Endothelial cell of umbilical vein (primary cell): ENCODE measurements around the gene FAM98A. TPM values are rescaled to one million over a fixed set of nuclear protein-coding genes. Genes with fewer than 3 reads are reported as not detected.

Experiments
- BruUV-seq: library from RNA; stranded (reverse); fragments of 400-500 nt; replicated peaks from 2 replicates; lab custom pipeline; 2021; lab: Mats Ljungman, UMichigan
- CTCF ChIA-PET: fragments of 300-600, 350-600 bp; sonication (Branson Sonifier 250); formaldehyde crosslinking; loops from one replicate; lab custom pipeline; 2021; ENCODE audit warnings: antibody characterized with exemption, inconsistent platforms; lab: Charles Lee
- POLR2A ChIA-PET: fragments of 300-600, 350-600 bp; sonication (Branson Sonifier 250); formaldehyde crosslinking; loops from one replicate; lab custom pipeline; 2021; ENCODE audit warnings: antibody characterized with exemption, inconsistent platforms; lab: Charles Lee
- DNase-seq: peaks from one replicate; pipeline ENCODE4 v3.0.0-alpha.2; 2011; ENCODE audit warnings: low read depth, low spot score
- FAIRE-seq: peaks from 2 replicates; lab custom pipeline; 2011; peaks lifted over from hg19 to GRCh38; lab: Jason Lieb, UNC
- H2AFZ ChIP-seq: 2 replicates; pipeline ENCODE4 v1.6.0; 2012; ENCODE audit warnings: low read depth, low read length, control low read depth, inconsistent platforms
- H3K27ac ChIP-seq: 2 replicates; pipeline ENCODE4 v1.5.1; 2011; ENCODE audit warnings: low read depth, mild to moderate bottlenecking, control low read depth, low read length, moderate library complexity; ENCODE audit not compliant: insufficient read depth
- H3K27me3 ChIP-seq, 2 experiments: 2 replicates each; pipeline versions ENCODE4 v1.6.0 to v1.6.1; 2011; ENCODE audit warnings: low read length in 2 of 2, mixed read lengths in 1 of 2; ENCODE audit not compliant: control insufficient read depth in 2 of 2, insufficient read depth in 2 of 2
- H3K36me3 ChIP-seq, 2 experiments: 2 replicates in 1 of 2; 3 replicates in 1 of 2; pipeline ENCODE4 v1.5.1; 2011; ENCODE audit warnings: low read length in 2 of 2, mild to moderate bottlenecking in 1 of 2, moderate library complexity in 1 of 2; ENCODE audit not compliant: control insufficient read depth in 2 of 2, insufficient read depth in 2 of 2; ENCODE audit errors: extremely low read depth in 1 of 2
- H3K4me1 ChIP-seq: 3 replicates; pipeline ENCODE4 v1.5.1; 2011; ENCODE audit warnings: mild to moderate bottlenecking, low read length; ENCODE audit not compliant: control insufficient read depth, insufficient read depth; ENCODE audit errors: extremely low read depth
- H3K4me2 ChIP-seq: 2 replicates; pipeline ENCODE4 v1.6.1; 2011; ENCODE audit warnings: low read length, control low read depth, mixed read lengths; ENCODE audit not compliant: insufficient read depth
- H3K4me3 ChIP-seq, 3 experiments: fragments of 200-600 bp in 1 of 3; sonication (generic), shearing (Covaris generic) in 1 of 3; replicated peaks in 1 of 3; 2 replicates each; pipeline ENCODE4 v1.5.1; 2011 to 2016; ENCODE audit warnings: control low read depth in 3 of 3, low read length in 3 of 3, mild to moderate bottlenecking in 2 of 3, inconsistent platforms in 1 of 3, low read depth in 1 of 3, moderate library complexity in 1 of 3; ENCODE audit not compliant: insufficient read depth in 1 of 3
- H3K79me2 ChIP-seq: 2 replicates; pipeline ENCODE4 v1.6.0; 2012; ENCODE audit warnings: low read length, inconsistent platforms; ENCODE audit not compliant: control insufficient read depth, insufficient read depth
- H3K9ac ChIP-seq: replicated peaks from 2 replicates; pipeline ENCODE3; 2011; ENCODE audit warnings: low read length, control low read depth; ENCODE audit not compliant: insufficient read depth; ENCODE audit errors: extremely low read depth
- H3K9me1 ChIP-seq: replicated peaks from 3 replicates; pipeline ENCODE4 v1.6.0; 2011; ENCODE audit warnings: mild to moderate bottlenecking, low read length; ENCODE audit not compliant: control insufficient read depth, insufficient read depth; ENCODE audit errors: extremely low read depth
- H3K9me3 ChIP-seq: replicated peaks from 2 replicates; pipeline ENCODE4 v1.5.1; 2012; ENCODE audit warnings: low read length, inconsistent platforms; ENCODE audit not compliant: control insufficient read depth, insufficient read depth
- H4K20me1 ChIP-seq: replicated peaks from 2 replicates; pipeline ENCODE3; 2011; ENCODE audit warnings: mild to moderate bottlenecking, low read length; ENCODE audit not compliant: control insufficient read depth, insufficient read depth; ENCODE audit errors: extremely low read depth
- EZH2 ChIP-seq: IDR thresholded peaks from 2 replicates; pipeline ENCODE4 v1.6.1; 2012; ENCODE audit warnings: borderline replicate concordance, low read depth, mild to moderate bottlenecking, moderate library complexity, low read length, inconsistent platforms; ENCODE audit not compliant: severe bottlenecking
- FOS ChIP-seq: IDR thresholded peaks from 2 replicates; pipeline ENCODE4 v1.6.1; 2011; ENCODE audit warnings: mild to moderate bottlenecking, low read length, moderate library complexity, borderline replicate concordance; ENCODE audit not compliant: insufficient read depth
- GATA2 ChIP-seq: IDR thresholded peaks from 2 replicates; pipeline ENCODE4 v1.7.0; 2011; ENCODE audit warnings: low read depth, mild to moderate bottlenecking, moderate library complexity, mixed read lengths, low read length; ENCODE audit not compliant: insufficient read length, insufficient read depth
- JUN ChIP-seq: IDR thresholded peaks from 2 replicates; pipeline ENCODE4 v1.6.1; 2011; ENCODE audit warnings: borderline replicate concordance, low read depth; ENCODE audit not compliant: insufficient read length, insufficient read depth
- MYC ChIP-seq: IDR thresholded peaks from one replicate; pipeline ENCODE4 v1.6.1; 2011; ENCODE audit warnings: mild to moderate bottlenecking, low read depth, low read length
- POLR2A ChIP-seq: IDR thresholded peaks from 2 replicates; pipeline ENCODE4 v1.6.1; 2012; ENCODE audit warnings: low read depth, mild to moderate bottlenecking, control low read depth, low read length
- POLR2AphosphoS5 ChIP-seq: IDR thresholded peaks from 2 replicates; pipeline ENCODE4 v1.6.1; 2012; ENCODE audit warnings: low read depth, mild to moderate bottlenecking, control low read depth, low read length, moderate library complexity; ENCODE audit not compliant: insufficient read depth
- dilution Hi-C: fragments of 300-500 bp; cut with MboI; formaldehyde crosslinking; loops from one replicate; pipeline ENCODE4 v1.15.0; 2019; ENCODE audit warnings: low sequenced_read_pairs; ENCODE audit not compliant: extremely low pct_ligation_motif_present
- intact Hi-C: fragments of 100-400 bp; cut with micrococcal nuclease; formaldehyde crosslinking; loops from one replicate; pipeline ENCODE4 v1.10.0; 2022
- polyA plus RNA-seq, 4 experiments: library from polyadenylated mRNA; depleted of rRNA in 3 of 4; stranded (reverse) in 3 of 4; unstranded in 1 of 4; fragments of >200 nt; gene quantifications; 2 replicates each; pipeline versions ENCODE4 v1.2.1 to v1.2.3, GENCODE V29; 2011 to 2012; ENCODE audit warnings: missing spikeins in 1 of 4
- total RNA-seq: library from RNA; stranded (reverse); gene quantifications from 2 replicates; pipeline ENCODE4 v1.2.3, GENCODE V29; 2021
- TF ChIP-seq, protein P1 (sequence below): IDR thresholded peaks from 2 replicates; pipeline ENCODE4 v1.6.1; 2011; ENCODE audit not compliant: insufficient read depth, insufficient read length
- TF ChIP-seq, protein P2 (sequence below), 2 donors: IDR thresholded peaks; 1 replicate in 1 of 2; 2 replicates in 1 of 2; pipeline ENCODE4 v1.5.1; 2011; ENCODE audit warnings: low read length in 2 of 2, mild to moderate bottlenecking in 2 of 2, moderate library complexity in 2 of 2, control low read depth in 1 of 2, inconsistent platforms in 1 of 2, low read depth in 1 of 2; ENCODE audit not compliant: insufficient read depth in 1 of 2; ENCODE audit errors: extremely low read depth in 1 of 2

The FAM98A gene
- total and polyA plus RNA-seq, 2 donors (not counting 3 experiments of a cell fraction or from before 2014, with no cell fraction given) = 52.8 to 97.1 TPM

DNA sequence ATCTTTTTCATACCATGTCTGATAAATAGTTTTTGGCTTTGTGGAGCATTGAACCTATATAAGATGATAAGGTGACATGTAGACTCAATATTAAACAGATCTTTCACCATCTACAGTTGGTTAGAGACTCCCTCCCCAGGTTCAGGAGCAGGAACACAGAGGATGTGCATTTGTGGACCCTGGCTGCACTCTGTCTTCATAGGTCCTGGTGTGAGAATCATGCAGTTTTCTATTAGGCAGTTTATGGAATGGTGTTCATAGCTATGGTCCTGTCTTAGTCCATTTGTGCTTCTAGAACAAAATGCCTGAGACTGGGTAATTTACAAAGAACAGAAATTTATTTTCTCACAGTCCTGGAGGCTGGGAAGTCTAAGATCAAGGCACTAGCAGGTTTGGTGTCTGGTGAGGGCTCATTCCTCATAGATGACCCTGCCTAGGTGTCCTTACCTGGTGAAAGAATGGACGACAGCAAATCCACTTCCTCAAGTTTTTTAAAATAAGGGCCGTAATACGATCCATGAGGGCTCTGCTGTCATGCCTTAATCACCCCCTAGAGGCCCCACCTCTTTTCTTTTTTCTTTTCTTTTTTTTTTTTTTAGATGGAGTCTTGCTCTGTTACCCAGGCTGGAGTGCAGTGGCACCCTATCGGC, 35.3 kb upstream of the FAM98A start:
- no TSS peak for BruUV-seq
- CTCF ChIA-PET = no interaction called here
- no peak overlapping the region for H3K4me3 ChIP-seq
- intact Hi-C loops = no loop called here
- dilution Hi-C loops = no loop called here
- FAIRE-seq = no peak
- no peaks in the 10 kb centered on the region for H3K36me3 ChIP-seq
- no peak overlapping the region for H3K4me2 ChIP-seq
- TF ChIP-seq POLR2AphosphoS5 (no peak), JUN (no peak), EZH2 (no peak), POLR2A (no peak), FOS (no peak), GATA2 (no peak), MYC (no peak)
- TF ChIP-seq, protein P1, sequence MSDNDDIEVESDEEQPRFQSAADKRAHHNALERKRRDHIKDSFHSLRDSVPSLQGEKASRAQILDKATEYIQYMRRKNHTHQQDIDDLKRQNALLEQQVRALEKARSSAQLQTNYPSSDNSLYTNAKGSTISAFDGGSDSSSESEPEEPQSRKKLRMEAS = no peak
- TF ChIP-seq, protein P2, sequence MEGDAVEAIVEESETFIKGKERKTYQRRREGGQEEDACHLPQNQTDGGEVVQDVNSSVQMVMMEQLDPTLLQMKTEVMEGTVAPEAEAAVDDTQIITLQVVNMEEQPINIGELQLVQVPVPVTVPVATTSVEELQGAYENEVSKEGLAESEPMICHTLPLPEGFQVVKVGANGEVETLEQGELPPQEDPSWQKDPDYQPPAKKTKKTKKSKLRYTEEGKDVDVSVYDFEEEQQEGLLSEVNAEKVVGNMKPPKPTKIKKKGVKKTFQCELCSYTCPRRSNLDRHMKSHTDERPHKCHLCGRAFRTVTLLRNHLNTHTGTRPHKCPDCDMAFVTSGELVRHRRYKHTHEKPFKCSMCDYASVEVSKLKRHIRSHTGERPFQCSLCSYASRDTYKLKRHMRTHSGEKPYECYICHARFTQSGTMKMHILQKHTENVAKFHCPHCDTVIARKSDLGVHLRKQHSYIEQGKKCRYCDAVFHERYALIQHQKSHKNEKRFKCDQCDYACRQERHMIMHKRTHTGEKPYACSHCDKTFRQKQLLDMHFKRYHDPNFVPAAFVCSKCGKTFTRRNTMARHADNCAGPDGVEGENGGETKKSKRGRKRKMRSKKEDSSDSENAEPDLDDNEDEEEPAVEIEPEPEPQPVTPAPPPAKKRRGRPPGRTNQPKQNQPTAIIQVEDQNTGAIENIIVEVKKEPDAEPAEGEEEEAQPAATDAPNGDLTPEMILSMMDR (IDR thresholded peaks at IDR 0.05; ENCODE audit: extremely low read depth in 1 of 2, insufficient read depth in 1 of 2, low read depth in 1 of 2, low read length in 2 of 2) = no peak
- no peak overlapping the region for H2AFZ ChIP-seq
- H3K27ac ChIP-seq = no peak overlapping the region
- POLR2A ChIA-PET = no interaction called here
- no peaks in the 10 kb centered on the region for H3K9me1 ChIP-seq
- no peak overlapping the region for H3K9ac ChIP-seq
- H3K79me2 ChIP-seq = no peaks in the 10 kb centered on the region
- DNase-seq = no peak
- H4K20me1 ChIP-seq = no peaks in the 10 kb centered on the region
- no peaks in the 10 kb centered on the region for H3K4me1 ChIP-seq
- H3K9me3 ChIP-seq = no peaks in the 10 kb centered on the region
- no peaks in the 10 kb centered on the region for H3K27me3 ChIP-seq
